HEK293 (cell line): ENCODE data around the gene ENSA.

Experiments used
- GFI1B ChIP-seq: fragments of 450-650 bp; formaldehyde crosslinking; IDR thresholded peaks from 2 replicates; pipeline ENCODE4 v1.5.1; 2016; ENCODE audit warnings: missing biosample characterization, missing genetic modification characterization
- INSM2 ChIP-seq: fragments of 450-650 bp; formaldehyde crosslinking; IDR thresholded peaks from 2 replicates; pipeline ENCODE4 v1.5.1; 2016; ENCODE audit warnings: missing biosample characterization, missing genetic modification characterization
- KLF16 ChIP-seq: fragments of 450-650 bp; formaldehyde crosslinking; IDR thresholded peaks from 2 replicates; pipeline ENCODE4 v1.5.1; 2017; ENCODE audit warnings: missing biosample characterization, missing genetic modification characterization
- KLF7 ChIP-seq: fragments of 450-650 bp; formaldehyde crosslinking; IDR thresholded peaks from 2 replicates; pipeline ENCODE4 v1.5.1; 2016; ENCODE audit warnings: missing biosample characterization, missing genetic modification characterization, borderline replicate concordance
- OSR2 ChIP-seq: fragments of 450-650 bp; formaldehyde crosslinking; IDR thresholded peaks from 2 replicates; pipeline ENCODE4 v1.5.1; 2016; ENCODE audit warnings: missing biosample characterization, missing genetic modification characterization
- SCRT1 ChIP-seq: fragments of 450-650 bp; formaldehyde crosslinking; IDR thresholded peaks from 2 replicates; pipeline ENCODE4 v1.5.1; 2016; ENCODE audit warnings: missing biosample characterization, missing genetic modification characterization, borderline replicate concordance
- SP3 ChIP-seq: fragments of 450-650 bp; formaldehyde crosslinking; IDR thresholded peaks from 2 replicates; pipeline ENCODE4 v1.5.1; 2016; ENCODE audit warnings: missing biosample characterization, missing genetic modification characterization
- ZEB2 ChIP-seq: fragments of 450-650 bp; formaldehyde crosslinking; IDR thresholded peaks from 2 replicates; pipeline ENCODE4 v1.5.1; 2016; ENCODE audit warnings: missing biosample characterization, missing genetic modification characterization
- ZFP37 ChIP-seq: fragments of 450-650 bp; formaldehyde crosslinking; IDR thresholded peaks from 2 replicates; pipeline ENCODE4 v1.5.1; 2016; ENCODE audit warnings: missing biosample characterization, missing genetic modification characterization
- ZNF10 ChIP-seq: fragments of 450-650 bp; formaldehyde crosslinking; IDR thresholded peaks from 2 replicates; pipeline ENCODE4 v1.5.1; 2017; ENCODE audit warnings: missing biosample characterization, missing genetic modification characterization
- ZNF138 ChIP-seq: fragments of 450-650 bp; formaldehyde crosslinking; IDR thresholded peaks from 2 replicates; pipeline ENCODE4 v1.5.1; 2016; ENCODE audit warnings: missing biosample characterization, missing genetic modification characterization, borderline replicate concordance
- ZNF274 ChIP-seq, 2 experiments: fragments of 200-500 bp in 1 of 2; fragments of 450-650 bp in 1 of 2; sonication (Bioruptor generic) in 1 of 2; formaldehyde crosslinking in 1 of 2; IDR thresholded peaks; 2 replicates each; pipeline versions ENCODE4 v1.5.1 to v1.6.1; 2014 to 2016; ENCODE audit warnings: borderline replicate concordance in 1 of 2, inconsistent platforms in 1 of 2, low read length in 1 of 2, missing biosample characterization in 1 of 2, missing genetic modification characterization in 1 of 2
- ZNF510 ChIP-seq: fragments of 450-650 bp; formaldehyde crosslinking; IDR thresholded peaks from 2 replicates; pipeline ENCODE4 v1.5.1; 2018; ENCODE audit warnings: mild to moderate bottlenecking, missing genetic modification characterization, missing biosample characterization; ENCODE audit not compliant: insufficient replicate concordance
- ZNF626 ChIP-seq: fragments of 450-650 bp; sonication (Bioruptor Pico); formaldehyde crosslinking; IDR thresholded peaks from 2 replicates; pipeline ENCODE4 v1.5.1; 2018; ENCODE audit warnings: missing biosample characterization, missing genetic modification characterization, inconsistent platforms
- ZNF76 ChIP-seq: fragments of 450-650 bp; formaldehyde crosslinking; IDR thresholded peaks from 2 replicates; pipeline ENCODE4; 2016; ENCODE audit warnings: low read depth, missing biosample characterization, missing genetic modification characterization, borderline replicate concordance
- ZSCAN23 ChIP-seq: fragments of 450-650 bp; formaldehyde crosslinking; IDR thresholded peaks from 2 replicates; pipeline ENCODE4 v1.5.1; 2016; ENCODE audit warnings: missing biosample characterization, missing genetic modification characterization
- TF ChIP-seq, protein P1 (sequence below): fragments of 450-650 bp; formaldehyde crosslinking; IDR thresholded peaks from 2 replicates; pipeline ENCODE4; 2016; ENCODE audit warnings: missing biosample characterization, missing genetic modification characterization
- TF ChIP-seq, protein P2 (sequence below): fragments of 450-650 bp; formaldehyde crosslinking; IDR thresholded peaks from 2 replicates; pipeline ENCODE4 v1.5.1; 2017; ENCODE audit warnings: missing biosample characterization, missing genetic modification characterization
- TF ChIP-seq, protein P3 (sequence below): fragments of 450-650 bp; formaldehyde crosslinking; IDR thresholded peaks from 2 replicates; pipeline ENCODE4 v1.5.1; 2016; ENCODE audit warnings: missing biosample characterization, missing genetic modification characterization
- TF ChIP-seq, protein P4 (sequence below): fragments of 450-650 bp; formaldehyde crosslinking; conservative IDR thresholded peaks from 2 replicates; pipeline ENCODE4 v1.5.1; 2016; ENCODE audit warnings: low read depth, missing biosample characterization, missing genetic modification characterization
- TF ChIP-seq, protein P5 (sequence below): fragments of 450-650 bp; formaldehyde crosslinking; IDR thresholded peaks from 2 replicates; pipeline ENCODE4 v1.5.1; 2017; ENCODE audit warnings: missing biosample characterization, missing genetic modification characterization
- TF ChIP-seq, protein P6 (sequence below): fragments of 450-650 bp; formaldehyde crosslinking; IDR thresholded peaks from 2 replicates; pipeline ENCODE4 v1.5.1; 2016; ENCODE audit warnings: missing biosample characterization, missing genetic modification characterization
- TF ChIP-seq, protein P7 (sequence below): fragments of 450-650 bp; formaldehyde crosslinking; IDR thresholded peaks from 2 replicates; pipeline ENCODE4 v1.5.1; 2016; ENCODE audit warnings: missing biosample characterization, missing genetic modification characterization

ENSA gene

DNA sequence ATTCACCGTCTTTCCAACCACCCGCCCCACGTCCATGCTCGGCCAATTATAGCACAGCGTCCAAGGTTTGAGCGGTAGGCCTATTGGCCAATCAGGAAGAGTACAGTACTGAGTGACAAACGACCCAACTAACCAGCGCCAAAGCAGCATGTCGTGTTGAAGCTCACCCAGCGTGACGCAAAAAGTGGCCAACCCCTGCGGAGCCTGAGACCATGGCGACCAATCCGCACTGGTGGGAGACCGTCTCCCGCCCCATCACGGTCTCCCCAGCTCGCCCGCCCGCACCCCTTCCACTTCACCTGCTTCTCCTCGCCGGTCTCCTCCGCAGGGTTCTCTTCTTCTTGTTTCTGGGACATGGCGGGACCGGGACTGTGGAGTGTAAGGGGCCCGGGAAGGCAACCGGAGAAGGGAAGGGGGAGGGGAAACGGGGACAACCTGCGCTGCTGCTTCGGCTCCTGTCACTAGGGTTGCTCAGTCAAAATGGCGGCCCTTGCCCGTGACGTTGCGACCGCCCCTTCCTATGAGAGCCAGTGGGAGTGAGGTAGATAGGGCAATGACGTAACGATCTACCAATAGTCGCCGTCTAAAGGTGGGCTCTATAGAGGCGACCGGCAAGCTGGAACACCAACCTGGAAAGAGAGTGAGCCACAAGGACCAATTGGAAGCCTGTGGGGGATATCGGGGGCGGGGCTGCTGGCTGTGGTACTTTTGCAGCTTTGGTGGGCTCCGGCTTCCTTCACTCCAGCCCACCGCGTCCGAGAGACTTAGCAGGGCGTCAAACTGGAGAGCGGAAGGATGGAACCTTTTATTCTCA is at the start of gene ENSA (continued):
- TF ChIP-seq OSR2 (tag by site-specific recombination) (0 out of 2 replicates have a peak, but pooled peaks have one; percentile 17), ZSCAN23 (tag by site-specific recombination) (no peak), ZNF626 (no peak), ZFP37 (tag by site-specific recombination) (no peak), INSM2 (tag by site-specific recombination) (peak; percentile 6; the same call in 1 of the 2 replicates), ZEB2 (tag by site-specific recombination) (peak; percentile 85), SP3 (tag by site-specific recombination) (peak; percentile 80), ZNF138 (tag by site-specific recombination) (no peak), KLF16 (tag by site-specific recombination) (0 out of 2 replicates have a peak, but pooled peaks have one; percentile 49), ZNF510 (tag by site-specific recombination) (no peak), ZNF76 (tag by site-specific recombination) (peak; percentile 32; the same call in 1 of the 2 replicates), KLF7 (no peak), GFI1B (tag by site-specific recombination) (no peak), SCRT1 (no peak), ZNF274 (IDR thresholded peaks at IDR 0.05; ENCODE audit: low read length) (no peak), ZNF274 (tag by site-specific recombination; IDR thresholded peaks at IDR 0.05; ENCODE audit: borderline replicate concordance) (no peak), ZNF10 (tag by site-specific recombination) (peak; percentile 94)
- TF ChIP-seq, protein P1, sequence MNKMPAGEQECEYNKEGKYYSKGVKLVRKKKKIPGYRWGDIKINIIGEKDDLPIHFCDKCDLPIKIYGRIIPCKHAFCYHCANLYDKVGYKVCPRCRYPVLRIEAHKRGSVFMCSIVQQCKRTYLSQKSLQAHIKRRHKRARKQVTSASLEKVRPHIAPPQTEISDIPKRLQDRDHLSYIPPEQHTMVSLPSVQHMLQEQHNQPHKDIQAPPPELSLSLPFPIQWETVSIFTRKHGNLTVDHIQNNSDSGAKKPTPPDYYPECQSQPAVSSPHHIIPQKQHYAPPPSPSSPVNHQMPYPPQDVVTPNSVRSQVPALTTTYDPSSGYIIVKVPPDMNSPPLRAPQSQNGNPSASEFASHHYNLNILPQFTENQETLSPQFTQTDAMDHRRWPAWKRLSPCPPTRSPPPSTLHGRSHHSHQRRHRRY (tag by site-specific recombination) = no peak
- TF ChIP-seq, protein P2, sequence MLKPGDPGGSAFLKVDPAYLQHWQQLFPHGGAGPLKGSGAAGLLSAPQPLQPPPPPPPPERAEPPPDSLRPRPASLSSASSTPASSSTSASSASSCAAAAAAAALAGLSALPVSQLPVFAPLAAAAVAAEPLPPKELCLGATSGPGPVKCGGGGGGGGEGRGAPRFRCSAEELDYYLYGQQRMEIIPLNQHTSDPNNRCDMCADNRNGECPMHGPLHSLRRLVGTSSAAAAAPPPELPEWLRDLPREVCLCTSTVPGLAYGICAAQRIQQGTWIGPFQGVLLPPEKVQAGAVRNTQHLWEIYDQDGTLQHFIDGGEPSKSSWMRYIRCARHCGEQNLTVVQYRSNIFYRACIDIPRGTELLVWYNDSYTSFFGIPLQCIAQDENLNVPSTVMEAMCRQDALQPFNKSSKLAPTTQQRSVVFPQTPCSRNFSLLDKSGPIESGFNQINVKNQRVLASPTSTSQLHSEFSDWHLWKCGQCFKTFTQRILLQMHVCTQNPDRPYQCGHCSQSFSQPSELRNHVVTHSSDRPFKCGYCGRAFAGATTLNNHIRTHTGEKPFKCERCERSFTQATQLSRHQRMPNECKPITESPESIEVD (tag by site-specific recombination) = no peak
- TF ChIP-seq, protein P3, sequence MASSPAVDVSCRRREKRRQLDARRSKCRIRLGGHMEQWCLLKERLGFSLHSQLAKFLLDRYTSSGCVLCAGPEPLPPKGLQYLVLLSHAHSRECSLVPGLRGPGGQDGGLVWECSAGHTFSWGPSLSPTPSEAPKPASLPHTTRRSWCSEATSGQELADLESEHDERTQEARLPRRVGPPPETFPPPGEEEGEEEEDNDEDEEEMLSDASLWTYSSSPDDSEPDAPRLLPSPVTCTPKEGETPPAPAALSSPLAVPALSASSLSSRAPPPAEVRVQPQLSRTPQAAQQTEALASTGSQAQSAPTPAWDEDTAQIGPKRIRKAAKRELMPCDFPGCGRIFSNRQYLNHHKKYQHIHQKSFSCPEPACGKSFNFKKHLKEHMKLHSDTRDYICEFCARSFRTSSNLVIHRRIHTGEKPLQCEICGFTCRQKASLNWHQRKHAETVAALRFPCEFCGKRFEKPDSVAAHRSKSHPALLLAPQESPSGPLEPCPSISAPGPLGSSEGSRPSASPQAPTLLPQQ (tag by site-specific recombination) = peak; percentile 57; the same call in 1 of the 2 replicates
- TF ChIP-seq, protein P4, sequence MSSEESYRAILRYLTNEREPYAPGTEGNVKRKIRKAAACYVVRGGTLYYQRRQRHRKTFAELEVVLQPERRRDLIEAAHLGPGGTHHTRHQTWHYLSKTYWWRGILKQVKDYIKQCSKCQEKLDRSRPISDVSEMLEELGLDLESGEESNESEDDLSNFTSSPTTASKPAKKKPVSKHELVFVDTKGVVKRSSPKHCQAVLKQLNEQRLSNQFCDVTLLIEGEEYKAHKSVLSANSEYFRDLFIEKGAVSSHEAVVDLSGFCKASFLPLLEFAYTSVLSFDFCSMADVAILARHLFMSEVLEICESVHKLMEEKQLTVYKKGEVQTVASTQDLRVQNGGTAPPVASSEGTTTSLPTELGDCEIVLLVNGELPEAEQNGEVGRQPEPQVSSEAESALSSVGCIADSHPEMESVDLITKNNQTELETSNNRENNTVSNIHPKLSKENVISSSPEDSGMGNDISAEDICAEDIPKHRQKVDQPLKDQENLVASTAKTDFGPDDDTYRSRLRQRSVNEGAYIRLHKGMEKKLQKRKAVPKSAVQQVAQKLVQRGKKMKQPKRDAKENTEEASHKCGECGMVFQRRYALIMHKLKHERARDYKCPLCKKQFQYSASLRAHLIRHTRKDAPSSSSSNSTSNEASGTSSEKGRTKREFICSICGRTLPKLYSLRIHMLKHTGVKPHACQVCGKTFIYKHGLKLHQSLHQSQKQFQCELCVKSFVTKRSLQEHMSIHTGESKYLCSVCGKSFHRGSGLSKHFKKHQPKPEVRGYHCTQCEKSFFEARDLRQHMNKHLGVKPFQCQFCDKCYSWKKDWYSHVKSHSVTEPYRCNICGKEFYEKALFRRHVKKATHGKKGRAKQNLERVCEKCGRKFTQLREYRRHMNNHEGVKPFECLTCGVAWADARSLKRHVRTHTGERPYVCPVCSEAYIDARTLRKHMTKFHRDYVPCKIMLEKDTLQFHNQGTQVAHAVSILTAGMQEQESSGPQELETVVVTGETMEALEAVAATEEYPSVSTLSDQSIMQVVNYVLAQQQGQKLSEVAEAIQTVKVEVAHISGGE (tag by site-specific recombination) = no peak
- TF ChIP-seq, protein P5, sequence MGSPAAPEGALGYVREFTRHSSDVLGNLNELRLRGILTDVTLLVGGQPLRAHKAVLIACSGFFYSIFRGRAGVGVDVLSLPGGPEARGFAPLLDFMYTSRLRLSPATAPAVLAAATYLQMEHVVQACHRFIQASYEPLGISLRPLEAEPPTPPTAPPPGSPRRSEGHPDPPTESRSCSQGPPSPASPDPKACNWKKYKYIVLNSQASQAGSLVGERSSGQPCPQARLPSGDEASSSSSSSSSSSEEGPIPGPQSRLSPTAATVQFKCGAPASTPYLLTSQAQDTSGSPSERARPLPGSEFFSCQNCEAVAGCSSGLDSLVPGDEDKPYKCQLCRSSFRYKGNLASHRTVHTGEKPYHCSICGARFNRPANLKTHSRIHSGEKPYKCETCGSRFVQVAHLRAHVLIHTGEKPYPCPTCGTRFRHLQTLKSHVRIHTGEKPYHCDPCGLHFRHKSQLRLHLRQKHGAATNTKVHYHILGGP = no peak
- TF ChIP-seq, protein P6, sequence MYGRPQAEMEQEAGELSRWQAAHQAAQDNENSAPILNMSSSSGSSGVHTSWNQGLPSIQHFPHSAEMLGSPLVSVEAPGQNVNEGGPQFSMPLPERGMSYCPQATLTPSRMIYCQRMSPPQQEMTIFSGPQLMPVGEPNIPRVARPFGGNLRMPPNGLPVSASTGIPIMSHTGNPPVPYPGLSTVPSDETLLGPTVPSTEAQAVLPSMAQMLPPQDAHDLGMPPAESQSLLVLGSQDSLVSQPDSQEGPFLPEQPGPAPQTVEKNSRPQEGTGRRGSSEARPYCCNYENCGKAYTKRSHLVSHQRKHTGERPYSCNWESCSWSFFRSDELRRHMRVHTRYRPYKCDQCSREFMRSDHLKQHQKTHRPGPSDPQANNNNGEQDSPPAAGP (tag by site-specific recombination) = 0 out of 2 replicates have a peak, but pooled peaks have one; percentile 46
- TF ChIP-seq, protein P7, sequence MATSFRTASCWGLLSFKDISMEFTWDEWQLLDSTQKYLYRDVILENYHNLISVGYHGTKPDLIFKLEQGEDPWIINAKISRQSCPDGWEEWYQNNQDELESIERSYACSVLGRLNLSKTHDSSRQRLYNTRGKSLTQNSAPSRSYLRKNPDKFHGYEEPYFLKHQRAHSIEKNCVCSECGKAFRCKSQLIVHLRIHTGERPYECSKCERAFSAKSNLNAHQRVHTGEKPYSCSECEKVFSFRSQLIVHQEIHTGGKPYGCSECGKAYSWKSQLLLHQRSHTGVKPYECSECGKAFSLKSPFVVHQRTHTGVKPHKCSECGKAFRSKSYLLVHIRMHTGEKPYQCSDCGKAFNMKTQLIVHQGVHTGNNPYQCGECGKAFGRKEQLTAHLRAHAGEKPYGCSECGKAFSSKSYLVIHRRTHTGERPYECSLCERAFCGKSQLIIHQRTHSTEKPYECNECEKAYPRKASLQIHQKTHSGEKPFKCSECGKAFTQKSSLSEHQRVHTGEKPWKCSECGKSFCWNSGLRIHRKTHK = no peak
